Endothelial cell of hepatic sinusoid (primary cell): ENCODE measurements around the gene TGM1.
"Not testable (repeated sequence)": the region's sequence is repeated elsewhere in the genome, so short reads cannot be mapped to it uniquely, and the experiment has no call there.

ENCODE experiments used
- in situ Hi-C: cut with HindIII; loops from 2 replicates; pipeline ENCODE4 v1.10.0; 2017; ENCODE audit warnings: low sequenced_read_pairs

The TGM1 gene

GRCh38 chr14:24236689-24237462, 26.1 kb downstream of the TGM1 start:
- in situ Hi-C loops, result no loop called here

DNA sequence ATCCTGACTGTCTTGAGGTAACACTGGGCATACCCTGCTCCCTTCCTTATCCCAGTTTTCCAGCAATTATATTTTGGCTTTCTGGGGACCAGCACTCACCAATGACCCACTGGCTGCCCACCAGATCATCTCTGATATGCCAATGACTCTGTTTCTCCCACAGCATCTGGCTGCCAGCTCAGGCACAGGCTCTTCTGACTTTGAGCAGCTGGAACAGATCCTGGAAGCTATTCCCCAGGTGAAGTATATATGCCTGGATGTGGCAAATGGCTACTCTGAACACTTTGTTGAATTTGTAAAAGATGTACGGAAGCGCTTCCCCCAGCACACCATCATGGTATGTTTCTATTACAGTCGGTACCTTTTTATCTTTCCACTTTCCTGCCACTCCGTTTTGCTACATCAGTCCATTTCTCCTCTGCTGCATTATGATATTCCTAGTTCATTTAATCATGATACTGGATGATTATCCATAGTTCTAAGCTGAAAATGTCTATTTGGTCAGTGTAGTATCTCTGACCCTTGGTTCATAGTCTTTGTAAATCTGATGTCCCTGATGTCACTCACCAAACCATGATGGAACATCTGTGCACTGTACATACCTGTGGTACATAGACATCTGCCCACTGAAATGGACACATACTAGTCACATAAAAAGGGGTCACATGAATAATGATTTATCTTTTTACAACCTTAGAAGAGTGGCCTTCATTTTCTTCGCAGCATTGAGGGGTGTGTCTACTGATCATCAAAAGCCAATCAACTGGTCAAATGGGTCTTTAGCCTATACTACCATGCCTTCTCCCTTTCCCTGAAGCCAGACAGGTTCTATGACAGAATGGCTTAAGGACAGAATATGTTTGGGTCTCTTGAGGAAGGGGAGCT, 26.9 kb downstream of the TGM1 start:
- in situ Hi-C loops, result no loop called here

GRCh38 chr14:24234095-24235005, 28.6 kb downstream of the TGM1 start:
- in situ Hi-C loops, result no loop called here

DNA sequence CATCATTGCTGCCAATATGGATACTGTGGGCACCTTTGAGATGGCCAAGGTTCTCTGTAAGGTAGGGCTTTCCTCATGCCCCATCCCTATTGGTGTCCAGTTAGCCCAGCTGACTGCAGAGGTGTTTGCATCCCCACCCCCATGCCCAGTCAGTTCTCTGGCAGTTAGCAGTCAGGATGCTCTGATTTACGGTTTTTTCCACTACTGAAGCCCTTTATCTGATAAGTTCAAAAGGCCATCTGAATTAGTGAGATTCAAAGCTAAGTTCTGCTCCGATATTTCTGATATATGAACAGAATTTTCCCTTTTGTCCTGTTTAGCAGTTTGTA, 29.5 kb downstream of the TGM1 start:
- in situ Hi-C loops, result no loop called here

DNA sequence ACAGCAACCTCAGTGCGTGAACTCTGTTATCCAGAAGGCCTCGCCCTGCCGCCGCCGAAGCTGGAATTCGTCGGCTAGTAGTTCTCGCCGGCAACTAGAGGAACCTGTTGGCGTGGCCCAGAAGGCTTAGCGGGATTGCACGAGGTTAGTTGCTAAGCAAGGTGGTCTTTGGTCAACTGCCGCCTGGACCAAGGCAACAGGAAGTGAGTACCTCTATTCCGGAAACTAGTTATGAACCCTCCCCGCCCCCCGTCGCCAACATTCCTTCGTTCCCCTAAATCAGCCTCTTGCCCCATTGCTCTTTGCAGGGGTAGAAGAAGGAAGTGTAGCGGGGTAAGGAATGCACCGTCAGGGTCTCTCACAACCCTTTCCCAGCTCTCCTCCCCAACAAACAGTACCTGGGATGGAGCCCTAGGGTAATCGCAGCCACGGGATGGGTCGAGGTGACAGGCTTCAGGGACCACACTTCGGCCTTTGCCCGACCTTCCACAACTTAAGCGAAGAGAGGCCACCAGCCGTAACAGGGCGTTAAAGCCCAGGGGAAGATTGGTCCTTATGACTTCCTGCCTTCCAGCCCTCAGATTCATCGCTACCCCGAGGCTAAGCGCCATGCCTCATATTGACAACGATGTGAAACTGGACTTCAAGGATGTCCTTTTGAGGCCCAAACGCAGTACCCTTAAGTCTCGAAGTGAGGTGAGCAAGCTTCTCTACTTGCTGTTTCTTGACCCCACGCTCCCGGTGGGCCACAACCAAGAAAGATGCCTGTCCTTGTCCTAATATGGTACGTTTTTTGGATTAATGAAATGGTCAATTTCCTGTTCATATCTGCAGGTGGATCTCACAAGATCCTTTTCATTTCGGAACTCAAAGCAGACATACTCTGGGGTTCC, 30.1 kb downstream of the TGM1 start, which contains the start of gene GMPR2:
TSS of gene GMPR2 (plus strand) at position 285 of the 893 bp plus-strand sequence. CDS start at position 610, 325 bp downstream.
- in situ Hi-C loops, result no loop called here

DNA sequence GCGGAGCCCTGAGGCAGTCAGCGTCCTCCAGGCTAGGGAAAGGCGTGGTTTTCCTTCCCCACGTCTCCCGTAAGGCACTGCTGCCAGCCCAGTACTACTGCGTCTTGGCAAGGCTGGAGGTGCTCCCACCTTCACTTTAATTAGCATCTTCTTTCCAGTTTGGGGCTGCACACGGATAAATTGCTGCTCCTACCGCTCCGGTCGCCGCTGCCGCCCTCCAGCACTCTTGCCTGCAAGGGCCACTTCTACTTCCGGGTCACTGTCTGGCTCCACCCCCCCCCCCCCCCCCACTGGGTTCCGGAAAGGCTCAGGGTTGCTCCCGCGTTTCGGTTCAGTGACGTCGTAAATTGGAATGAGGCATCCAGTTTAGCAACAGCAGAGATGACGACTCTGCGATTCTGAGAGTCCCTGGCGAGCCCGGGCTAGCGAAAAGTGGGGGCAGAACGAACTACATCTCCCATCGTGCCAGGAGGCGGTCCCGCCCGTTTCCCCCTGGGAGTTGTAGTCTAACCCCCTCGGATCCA, 30.8 kb downstream of the TGM1 start, which contains the start of gene NEDD8:
TSS of gene NEDD8 (minus strand) at position 247 of the 524 bp plus-strand sequence. CDS start at position 147, 100 bp downstream.
- in situ Hi-C loops, result no loop called here

GRCh38 chr14:24231263-24232120, 31.5 kb downstream of the TGM1 start:
- in situ Hi-C loops, result no loop called here

GRCh38 chr14:24228902-24229301, 34.1 kb downstream of the TGM1 start:
- in situ Hi-C loops, result no loop called here

DNA sequence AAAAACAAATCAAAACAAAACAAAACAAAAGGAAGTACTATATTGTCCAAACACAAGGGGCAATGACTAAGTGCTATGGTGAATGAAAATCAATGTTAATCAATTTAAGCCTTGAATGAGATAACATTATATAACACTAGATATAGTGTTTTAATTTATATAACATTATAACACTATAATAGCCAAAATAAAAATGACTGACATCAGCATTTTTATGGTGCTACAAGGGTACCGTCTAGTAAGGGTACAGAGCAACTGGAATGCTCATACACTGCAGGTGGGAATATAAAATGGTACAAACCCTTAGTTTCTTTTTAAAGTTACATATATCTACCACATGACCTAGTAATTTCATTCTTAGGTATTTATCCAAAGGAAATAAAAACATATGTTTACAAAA, 36.5 kb downstream of the TGM1 start:
- in situ Hi-C loops, result no loop called here

DNA sequence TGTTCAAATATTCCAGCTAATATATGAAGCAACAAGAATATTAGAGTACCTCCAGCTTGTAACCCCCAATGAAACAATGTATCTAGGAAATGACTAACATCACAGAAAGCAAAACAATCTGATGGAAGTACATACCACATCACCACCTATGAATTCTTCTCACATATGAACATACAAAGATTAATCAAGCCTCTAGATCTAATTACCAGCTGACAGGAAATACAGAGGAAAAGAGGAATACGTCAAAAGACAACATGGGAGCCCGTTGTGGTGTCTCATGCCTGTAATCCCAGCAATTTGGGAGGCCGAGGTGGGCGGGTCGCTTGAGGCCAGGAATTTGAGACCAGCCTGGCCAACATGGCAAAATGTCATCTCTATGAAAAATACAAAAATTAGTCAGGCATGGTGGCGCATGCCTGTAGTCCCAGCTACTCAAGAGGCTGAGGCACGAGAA, 38.3 kb downstream of the TGM1 start:
- in situ Hi-C loops, result no loop called here

- in situ Hi-C loops, result not testable (repeated sequence)
Measured at GRCh38 chr14:24222987-24223386, 40.0 kb downstream of the TGM1 start.

DNA sequence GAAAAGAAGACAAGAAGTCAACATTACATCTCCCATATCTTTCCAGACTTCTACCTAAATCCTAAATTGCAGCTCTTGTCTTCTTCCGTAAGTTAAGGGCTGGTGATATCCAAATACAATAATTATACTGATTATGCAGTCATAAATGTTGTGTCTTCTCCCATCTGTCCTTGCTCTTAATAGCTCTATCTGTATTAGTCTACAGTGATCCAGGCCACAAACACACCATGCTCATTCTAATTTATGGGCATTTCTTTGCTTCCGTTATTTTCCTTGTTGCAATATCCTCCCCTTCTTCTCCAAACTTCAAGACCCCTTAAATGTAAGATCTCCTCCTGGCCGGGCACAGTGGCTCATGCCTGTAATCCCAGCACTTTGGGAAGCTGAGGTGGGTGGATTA, 43.5 kb downstream of the TGM1 start:
- in situ Hi-C loops, result no loop called here

- in situ Hi-C loops, result no loop called here
Measured at GRCh38 chr14:24219080-24219479, 43.9 kb downstream of the TGM1 start.

- in situ Hi-C loops, result not testable (repeated sequence)
Measured at GRCh38 chr14:24216876-24217275, 46.1 kb downstream of the TGM1 start.

DNA sequence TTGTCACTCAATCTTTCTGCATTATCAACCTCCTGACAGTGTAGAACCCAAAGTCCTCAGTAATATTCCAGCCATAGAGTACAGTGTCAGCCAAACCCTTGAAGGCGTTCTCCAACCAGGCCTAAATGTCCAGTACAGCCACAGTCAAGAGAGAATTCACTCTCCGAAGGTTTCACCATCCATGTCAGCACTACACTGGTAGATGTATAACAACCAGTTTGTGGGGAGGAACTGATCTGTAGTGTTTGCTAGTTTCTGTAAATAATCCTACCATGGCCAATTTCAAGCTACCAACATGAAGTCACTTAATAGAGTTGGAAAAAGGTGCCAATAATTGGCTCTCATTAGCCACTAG, 46.7 kb downstream of the TGM1 start:
- in situ Hi-C loops, result no loop called here

- in situ Hi-C loops, result no loop called here
Measured at GRCh38 chr14:24215495-24216344, 47.3 kb downstream of the TGM1 start, which contains the start of gene MDP1. TSS of gene MDP1 (minus strand) at chr14:24216066. CDS start at chr14:24215955, 111 bp downstream.

- in situ Hi-C loops, result no loop called here
Measured at GRCh38 chr14:24213866-24214662, 48.9 kb downstream of the TGM1 start.
